ENCODE measurements around the gene PDE3B.

PDE3B gene

DNA sequence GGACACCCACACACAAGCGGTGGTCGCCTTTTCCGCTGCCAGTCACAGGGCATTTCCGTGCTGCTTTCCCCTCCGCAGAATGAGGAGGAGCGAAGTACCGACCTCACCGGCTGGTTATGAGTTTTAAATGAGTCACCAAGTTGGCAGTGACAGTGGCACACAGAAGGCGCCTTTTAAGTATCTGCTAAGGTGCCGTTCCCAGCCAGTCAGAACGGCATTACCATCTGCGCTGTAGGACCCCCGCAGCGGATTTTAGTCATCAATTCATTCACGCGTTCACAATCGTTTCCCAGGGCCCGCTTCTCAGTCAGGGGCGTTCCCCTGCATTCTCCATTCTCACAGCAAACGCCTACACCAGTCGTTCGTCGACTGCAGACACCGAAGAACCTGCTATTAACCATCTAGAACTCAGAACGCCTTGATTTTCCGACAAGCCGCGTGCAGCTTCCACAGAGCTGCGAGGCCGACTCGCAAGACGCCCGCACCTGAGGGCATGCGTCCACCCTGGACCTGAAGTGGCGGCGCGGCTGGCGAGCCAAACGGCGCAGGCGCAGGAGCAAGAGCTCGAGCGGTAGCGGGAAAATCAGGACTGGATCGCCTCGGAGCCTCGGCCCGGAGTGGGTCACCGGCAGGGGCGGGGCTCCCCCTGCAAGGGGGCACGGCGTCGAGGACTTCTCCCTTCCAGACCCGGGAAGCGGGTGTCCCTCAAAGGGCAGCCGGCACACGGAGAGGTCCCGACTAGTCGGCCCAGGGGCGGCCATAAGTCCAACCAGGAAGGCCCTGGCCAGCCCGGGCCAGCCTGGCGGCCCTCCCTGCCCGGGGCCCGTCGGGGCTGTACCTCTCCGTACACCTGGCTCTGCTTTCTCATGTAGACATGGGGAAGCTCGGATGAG, 247.8 kb downstream of the PDE3B start:
- peak overlapping the region; percentile 77 for H3K27ac ChIP-seq
- 0 out of 2 replicates have a peak, but pooled peaks have one; percentile 24 for TF ChIP-seq ZFX (IDR thresholded peaks at IDR 0.05)
- TF ChIP-seq, protein P1, sequence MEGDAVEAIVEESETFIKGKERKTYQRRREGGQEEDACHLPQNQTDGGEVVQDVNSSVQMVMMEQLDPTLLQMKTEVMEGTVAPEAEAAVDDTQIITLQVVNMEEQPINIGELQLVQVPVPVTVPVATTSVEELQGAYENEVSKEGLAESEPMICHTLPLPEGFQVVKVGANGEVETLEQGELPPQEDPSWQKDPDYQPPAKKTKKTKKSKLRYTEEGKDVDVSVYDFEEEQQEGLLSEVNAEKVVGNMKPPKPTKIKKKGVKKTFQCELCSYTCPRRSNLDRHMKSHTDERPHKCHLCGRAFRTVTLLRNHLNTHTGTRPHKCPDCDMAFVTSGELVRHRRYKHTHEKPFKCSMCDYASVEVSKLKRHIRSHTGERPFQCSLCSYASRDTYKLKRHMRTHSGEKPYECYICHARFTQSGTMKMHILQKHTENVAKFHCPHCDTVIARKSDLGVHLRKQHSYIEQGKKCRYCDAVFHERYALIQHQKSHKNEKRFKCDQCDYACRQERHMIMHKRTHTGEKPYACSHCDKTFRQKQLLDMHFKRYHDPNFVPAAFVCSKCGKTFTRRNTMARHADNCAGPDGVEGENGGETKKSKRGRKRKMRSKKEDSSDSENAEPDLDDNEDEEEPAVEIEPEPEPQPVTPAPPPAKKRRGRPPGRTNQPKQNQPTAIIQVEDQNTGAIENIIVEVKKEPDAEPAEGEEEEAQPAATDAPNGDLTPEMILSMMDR (conservative IDR thresholded peaks at IDR 0.05), result no peak

DNA sequence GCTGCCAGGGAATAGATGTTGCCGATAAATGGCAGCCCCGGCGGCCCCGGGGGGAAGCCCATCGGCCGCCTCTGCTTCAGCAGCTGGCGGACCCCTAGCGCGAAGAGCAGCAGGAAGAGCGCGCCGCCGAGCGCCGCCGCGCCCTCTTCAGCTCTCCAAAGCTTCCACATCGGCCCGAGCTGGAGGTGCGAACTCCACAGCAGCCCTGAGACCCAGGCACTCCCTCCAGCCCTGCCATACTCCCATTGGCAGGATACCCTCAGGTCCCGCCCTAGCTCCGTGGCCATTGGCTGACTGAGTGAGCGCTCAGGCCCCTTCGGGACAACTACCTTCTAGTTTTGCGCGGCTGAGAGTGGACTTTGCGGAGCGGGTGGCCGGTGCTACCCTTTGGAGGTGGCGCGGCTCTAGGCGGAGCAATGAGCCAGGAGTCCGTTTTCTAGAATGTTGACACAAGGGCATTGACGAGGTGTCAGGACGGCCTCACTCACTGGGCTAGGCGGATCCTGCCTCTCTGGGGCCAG, 248.5 kb downstream of the PDE3B start, which contains the start of gene CYP2R1:
Gene CYP2R1 (minus strand): TSS at position 196 of the 521 bp plus-strand sequence. CDS start 26 bp downstream, at position 170.
- peak within 1 kb of the TSS; percentile 77 for H3K27ac ChIP-seq
- TF ChIP-seq, protein P1 (conservative IDR thresholded peaks at IDR 0.05), result no peak
- TF ChIP-seq ZFX (IDR thresholded peaks at IDR 0.05), result no peak

GRCh38 chr11:14892577-14892976, 249.0 kb downstream of the PDE3B start:
- H3K27ac ChIP-seq, result peak overlapping the region; percentile 77; the same call in 1 of the 2 replicates
- TF ChIP-seq, protein P1 (conservative IDR thresholded peaks at IDR 0.05), result no peak
- no peak for TF ChIP-seq ZFX (IDR thresholded peaks at IDR 0.05)

- H3K27ac ChIP-seq, result no peak overlapping the region
- TF ChIP-seq, protein P1 (conservative IDR thresholded peaks at IDR 0.05), result no peak
- TF ChIP-seq ZFX (IDR thresholded peaks at IDR 0.05), result no peak
These were observed 251.3 kb downstream of the PDE3B start for GRCh38 chr11:14894657-14895598.

DNA sequence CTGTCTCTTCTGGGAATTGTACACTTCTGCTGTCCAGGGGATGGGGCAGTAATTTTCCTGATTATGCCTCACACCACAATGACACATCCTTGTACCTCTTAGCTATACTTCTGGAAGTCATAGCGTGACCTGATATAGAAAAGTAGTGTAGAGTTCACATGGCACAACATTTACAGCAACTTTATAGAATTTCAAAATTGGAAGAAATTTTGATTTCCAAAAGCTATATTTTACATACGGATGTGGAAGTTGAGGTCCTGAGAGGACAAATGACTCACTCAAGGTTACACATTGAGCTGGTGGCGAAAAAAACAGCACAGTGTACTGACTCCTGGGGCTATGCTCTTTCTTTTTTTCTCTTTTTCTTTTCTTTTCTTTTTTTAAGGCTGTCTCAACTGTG, 254.8 kb downstream of the PDE3B start:
- H3K27ac ChIP-seq, result no peak overlapping the region
- no peak for TF ChIP-seq ZFX (IDR thresholded peaks at IDR 0.05)
- TF ChIP-seq, protein P1 (conservative IDR thresholded peaks at IDR 0.05), result no peak

DNA sequence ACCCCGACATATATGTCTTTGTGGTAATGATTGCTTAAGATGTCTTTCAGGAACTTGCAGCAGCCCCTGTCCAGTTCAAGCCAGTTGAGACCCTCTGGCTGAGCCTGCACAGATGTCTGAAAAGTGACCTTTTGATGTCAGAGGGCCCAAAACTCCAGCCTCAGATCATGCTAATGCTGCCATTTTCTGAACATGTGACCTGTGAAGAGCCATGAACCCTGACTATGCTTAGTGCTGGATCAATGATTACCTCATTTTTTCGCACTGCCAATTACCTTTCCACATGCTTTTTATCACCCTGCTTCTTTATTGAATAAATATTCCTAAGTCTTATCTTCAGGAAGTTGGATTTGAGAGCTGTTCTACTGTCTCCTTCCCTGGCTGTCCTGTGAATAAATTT, 255.3 kb downstream of the PDE3B start:
- TF ChIP-seq, protein P1 (conservative IDR thresholded peaks at IDR 0.05), result no peak
- TF ChIP-seq ZFX (IDR thresholded peaks at IDR 0.05), result no peak
- no peak overlapping the region for H3K27ac ChIP-seq
